ENCODE data around the gene HIPK1. TPM values are rescaled to one million over a fixed set of nuclear protein-coding genes. Genes with fewer than 3 reads are reported as not detected.

HIPK1 gene
- total RNA-seq, 1 donor from 2014 or later: 52.3 TPM

GRCh38 chr1:113995382-113995781 lies 66.3 kb downstream of the HIPK1 start:
- Histone ChIP-seq H3K36me3 (no peaks in the 10 kb centered on the region), H3K4me1 (no peaks in the 10 kb centered on the region), H3K27ac (no peak overlapping the region), H3K9me3 (no peaks in the 10 kb centered on the region), H3K4me3 (no peak overlapping the region), H3K27me3 (no peaks in the 10 kb centered on the region)
- TF ChIP-seq POLR2A (IDR thresholded peaks at IDR 0.05): no peak
- TF ChIP-seq CTCF (IDR thresholded peaks at IDR 0.05): no peak
- no peak for TF ChIP-seq POLR2AphosphoS5 (IDR thresholded peaks at IDR 0.05; ENCODE audit: insufficient read depth in 1 of 2, low read depth in 1 of 2)
- intact Hi-C loops (cut with DNase I): no loop called here
- no peak for DNase-seq (ENCODE audit: extremely low spot score in 2 of 2)

- Histone ChIP-seq H3K27me3 (no peaks in the 10 kb centered on the region), H3K4me1 (peaks cover 10% of the 10 kb centered on the region), H3K27ac (no peak overlapping the region), H3K4me3 (no peak overlapping the region), H3K9me3 (no peaks in the 10 kb centered on the region), H3K36me3 (no peaks in the 10 kb centered on the region)
- intact Hi-C loops (cut with DNase I): no loop called here
- TF ChIP-seq POLR2AphosphoS5 (IDR thresholded peaks at IDR 0.05; ENCODE audit: insufficient read depth in 1 of 2, low read depth in 1 of 2): no peak
- TF ChIP-seq CTCF (IDR thresholded peaks at IDR 0.05): no peak
- no peak for TF ChIP-seq POLR2A (IDR thresholded peaks at IDR 0.05)
- peak in 1 of 2 donors; percentile 47 for DNase-seq (ENCODE audit: extremely low spot score in 2 of 2)
Observed at GRCh38 chr1:113998361-113998760, 69.2 kb downstream of the HIPK1 start.

GRCh38 chr1:113999233-113999632 lies 70.1 kb downstream of the HIPK1 start:
- no peak overlapping the region for H3K4me3 ChIP-seq
- no peaks in the 10 kb centered on the region for H3K27me3 ChIP-seq
- DNase-seq (ENCODE audit: extremely low spot score in 2 of 2): no peak
- H3K27ac ChIP-seq: no peak overlapping the region
- no peaks in the 10 kb centered on the region for H3K9me3 ChIP-seq
- no peaks in the 10 kb centered on the region for H3K36me3 ChIP-seq
- intact Hi-C loops (cut with DNase I): no loop called here
- TF ChIP-seq POLR2AphosphoS5 (IDR thresholded peaks at IDR 0.05; ENCODE audit: insufficient read depth in 1 of 2, low read depth in 1 of 2) (no peak), CTCF (IDR thresholded peaks at IDR 0.05) (no peak), POLR2A (IDR thresholded peaks at IDR 0.05) (no peak)
- peaks cover 19% of the 10 kb centered on the region for H3K4me1 ChIP-seq

GRCh38 chr1:113999799-114000198 lies 70.7 kb downstream of the HIPK1 start:
- Histone ChIP-seq H3K36me3 (no peaks in the 10 kb centered on the region), H3K9me3 (no peaks in the 10 kb centered on the region), H3K4me1 (peaks cover 19% of the 10 kb centered on the region), H3K27me3 (no peaks in the 10 kb centered on the region), H3K27ac (no peak overlapping the region), H3K4me3 (no peak overlapping the region)
- intact Hi-C loops (cut with DNase I): no loop called here
- no peak for DNase-seq (ENCODE audit: extremely low spot score in 2 of 2)
- TF ChIP-seq POLR2A (IDR thresholded peaks at IDR 0.05): no peak
- no peak for TF ChIP-seq POLR2AphosphoS5 (IDR thresholded peaks at IDR 0.05; ENCODE audit: insufficient read depth in 1 of 2, low read depth in 1 of 2)
- no peak for TF ChIP-seq CTCF (IDR thresholded peaks at IDR 0.05)

- intact Hi-C loops (cut with DNase I): no loop called here
- H3K9me3 ChIP-seq: no peaks in the 10 kb centered on the region
- no peak for TF ChIP-seq POLR2AphosphoS5 (IDR thresholded peaks at IDR 0.05; ENCODE audit: insufficient read depth in 1 of 2, low read depth in 1 of 2)
Observed at GRCh38 chr1:114000406-114000805, 71.3 kb downstream of the HIPK1 start.

More at GRCh38 chr1:114000406-114000805, 71.3 kb downstream of the HIPK1 start:
- Histone ChIP-seq H3K27me3 (no peaks in the 10 kb centered on the region), H3K27ac (no peak overlapping the region), H3K4me3 (no peak overlapping the region), H3K36me3 (no peaks in the 10 kb centered on the region), H3K4me1 (peaks cover 19% of the 10 kb centered on the region)
- DNase-seq (ENCODE audit: extremely low spot score in 2 of 2): no peak

Measured in vagina (tissue), 2 donors.